RWPE2 (cell line): ENCODE data around the gene COTL1.

Source experiments
- ATAC-seq: fragments of 200-7000 bp; cut with Tn5 transposase; 3 replicates; pipeline ENCODE4 v1.9.1; 2021; ENCODE audit warnings: low read depth
- DNase-seq: peaks from one replicate; pipeline ENCODE4 v3.0.0-alpha.2; 2020; ENCODE audit warnings: low spot score
- H3K27ac ChIP-seq: fragments of 450-650 bp; 2 replicates; pipeline ENCODE4 v1.5.1; 2017; ENCODE audit warnings: mild to moderate bottlenecking; ENCODE audit not compliant: poor library complexity, severe bottlenecking
- H3K27me3 ChIP-seq: fragments of 250-450 bp; sonication (Bioruptor Pico); 2 replicates; pipeline ENCODE4 v1.5.1; 2021; ENCODE audit warnings: mild to moderate bottlenecking, moderate library complexity; ENCODE audit not compliant: insufficient read depth, poor library complexity, severe bottlenecking
- H3K36me3 ChIP-seq: fragments of 250-450 bp; sonication (Bioruptor Pico); 2 replicates; pipeline ENCODE4 v1.5.1; 2020; ENCODE audit warnings: low read depth, mild to moderate bottlenecking, moderate library complexity
- H3K4me1 ChIP-seq: fragments of 250-450 bp; sonication (Bioruptor Pico); 2 replicates; pipeline ENCODE4 v1.5.1; 2021; ENCODE audit warnings: mild to moderate bottlenecking, moderate library complexity; ENCODE audit not compliant: insufficient read depth, poor library complexity, severe bottlenecking
- H3K4me3 ChIP-seq: fragments of 250-450 bp; sonication (Bioruptor Pico); 2 replicates; pipeline ENCODE4 v1.5.1; 2021; ENCODE audit warnings: mild to moderate bottlenecking, moderate library complexity; ENCODE audit not compliant: severe bottlenecking
- H3K9me3 ChIP-seq: fragments of 250-450 bp; sonication (Bioruptor Pico); 2 replicates; pipeline ENCODE4 v1.5.1; 2021; ENCODE audit warnings: mild to moderate bottlenecking, moderate library complexity; ENCODE audit not compliant: severe bottlenecking
- TF ChIP-seq, protein P1 (sequence below): fragments of 450-650 bp; IDR thresholded peaks from one replicate; pipeline ENCODE4 v1.5.1; 2017; ENCODE audit warnings: mild to moderate bottlenecking, moderate library complexity; ENCODE audit not compliant: poor library complexity, severe bottlenecking

COTL1 gene

DNA sequence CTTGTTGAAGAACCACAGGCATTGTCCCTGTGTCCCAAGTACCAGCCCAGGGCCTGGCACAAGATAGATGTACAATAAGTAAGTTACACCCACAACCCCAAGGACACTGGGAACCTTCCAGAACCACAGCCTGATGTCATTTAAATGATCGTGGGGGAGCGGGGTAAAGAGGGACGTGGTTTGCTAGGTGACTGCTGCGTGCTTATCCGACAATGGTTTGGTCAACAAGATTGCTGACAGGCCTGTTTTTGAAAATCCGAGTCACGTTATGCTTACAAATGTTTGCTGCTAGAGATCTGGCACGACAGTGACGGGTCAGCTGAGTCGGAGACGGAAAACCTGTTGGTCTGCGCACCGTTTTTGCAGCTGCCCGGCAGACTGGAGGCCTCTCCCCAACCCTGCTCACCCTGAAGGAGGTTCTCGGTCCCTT lies 22.8 kb downstream of the COTL1 start:
- Histone ChIP-seq H3K27ac (no peak overlapping the region), H3K27me3 (no peaks in the 10 kb centered on the region), H3K36me3 (peaks cover 62% of the 10 kb centered on the region), H3K4me1 (no peaks in the 10 kb centered on the region), H3K4me3 (no peak overlapping the region), H3K9me3 (no peaks in the 10 kb centered on the region)
- ATAC-seq (no peak), DNase-seq (no peak)
- TF ChIP-seq, protein P1, sequence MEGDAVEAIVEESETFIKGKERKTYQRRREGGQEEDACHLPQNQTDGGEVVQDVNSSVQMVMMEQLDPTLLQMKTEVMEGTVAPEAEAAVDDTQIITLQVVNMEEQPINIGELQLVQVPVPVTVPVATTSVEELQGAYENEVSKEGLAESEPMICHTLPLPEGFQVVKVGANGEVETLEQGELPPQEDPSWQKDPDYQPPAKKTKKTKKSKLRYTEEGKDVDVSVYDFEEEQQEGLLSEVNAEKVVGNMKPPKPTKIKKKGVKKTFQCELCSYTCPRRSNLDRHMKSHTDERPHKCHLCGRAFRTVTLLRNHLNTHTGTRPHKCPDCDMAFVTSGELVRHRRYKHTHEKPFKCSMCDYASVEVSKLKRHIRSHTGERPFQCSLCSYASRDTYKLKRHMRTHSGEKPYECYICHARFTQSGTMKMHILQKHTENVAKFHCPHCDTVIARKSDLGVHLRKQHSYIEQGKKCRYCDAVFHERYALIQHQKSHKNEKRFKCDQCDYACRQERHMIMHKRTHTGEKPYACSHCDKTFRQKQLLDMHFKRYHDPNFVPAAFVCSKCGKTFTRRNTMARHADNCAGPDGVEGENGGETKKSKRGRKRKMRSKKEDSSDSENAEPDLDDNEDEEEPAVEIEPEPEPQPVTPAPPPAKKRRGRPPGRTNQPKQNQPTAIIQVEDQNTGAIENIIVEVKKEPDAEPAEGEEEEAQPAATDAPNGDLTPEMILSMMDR: no peak

- Histone ChIP-seq H3K4me3 (no peak overlapping the region), H3K27ac (no peak overlapping the region), H3K27me3 (no peaks in the 10 kb centered on the region), H3K4me1 (no peaks in the 10 kb centered on the region), H3K36me3 (peaks cover 64% of the 10 kb centered on the region), H3K9me3 (no peaks in the 10 kb centered on the region)
- TF ChIP-seq, protein P1: no peak
- DNase-seq: no peak
- ATAC-seq: no peak
These were observed 23.2 kb downstream of the COTL1 start for GRCh38 chr16:84594725-84595038.

DNA sequence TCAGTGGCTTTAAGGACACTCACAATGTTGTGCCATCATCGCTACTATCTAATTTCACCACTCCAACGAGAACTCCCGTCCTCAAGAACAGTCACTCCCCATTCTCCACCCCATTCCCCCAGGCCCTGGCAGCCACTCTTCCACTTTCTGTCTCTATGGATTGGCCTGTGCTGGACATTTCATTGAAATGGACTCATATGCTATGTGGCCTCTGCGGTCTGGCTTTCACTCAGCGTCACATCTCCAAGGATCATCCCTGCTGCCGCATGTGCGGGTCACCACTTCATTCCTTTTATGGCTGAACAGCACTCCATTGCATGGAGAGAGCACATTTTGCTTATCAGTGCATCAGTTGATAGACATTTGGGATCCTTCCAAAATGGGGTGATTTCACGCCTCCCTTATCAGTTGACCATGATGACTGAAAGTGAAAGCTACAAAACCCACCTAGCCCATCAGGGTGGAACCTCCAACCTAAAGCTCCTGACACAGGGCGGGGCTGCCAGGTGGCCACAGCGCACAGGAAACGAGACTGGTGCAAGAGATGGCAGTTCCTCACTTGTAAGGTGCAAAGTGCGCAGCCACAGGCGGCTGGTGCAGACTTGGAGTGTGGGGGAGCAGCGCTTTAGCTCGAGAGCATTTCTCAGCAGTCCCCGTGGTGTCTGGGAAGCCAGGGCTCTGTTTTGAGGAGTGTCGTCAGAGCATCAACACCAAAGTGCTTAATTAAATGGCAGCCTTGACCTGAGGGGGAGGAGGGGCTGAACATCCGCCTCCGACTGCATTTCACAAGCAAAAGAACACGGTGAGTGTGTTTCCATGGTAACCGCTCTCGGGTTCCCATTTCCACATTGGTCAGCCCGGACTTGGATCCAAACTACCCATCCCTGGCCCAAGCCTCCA lies 23.8 kb downstream of the COTL1 start:
- ATAC-seq: no peak; the same call in 2 of the 3 replicates
- Histone ChIP-seq H3K27me3 (no peaks in the 10 kb centered on the region), H3K4me1 (no peaks in the 10 kb centered on the region), H3K4me3 (no peak overlapping the region), H3K9me3 (no peaks in the 10 kb centered on the region), H3K36me3 (peaks cover 64% of the 10 kb centered on the region), H3K27ac (no peak overlapping the region)
- DNase-seq: no peak
- TF ChIP-seq, protein P1: no peak

DNA sequence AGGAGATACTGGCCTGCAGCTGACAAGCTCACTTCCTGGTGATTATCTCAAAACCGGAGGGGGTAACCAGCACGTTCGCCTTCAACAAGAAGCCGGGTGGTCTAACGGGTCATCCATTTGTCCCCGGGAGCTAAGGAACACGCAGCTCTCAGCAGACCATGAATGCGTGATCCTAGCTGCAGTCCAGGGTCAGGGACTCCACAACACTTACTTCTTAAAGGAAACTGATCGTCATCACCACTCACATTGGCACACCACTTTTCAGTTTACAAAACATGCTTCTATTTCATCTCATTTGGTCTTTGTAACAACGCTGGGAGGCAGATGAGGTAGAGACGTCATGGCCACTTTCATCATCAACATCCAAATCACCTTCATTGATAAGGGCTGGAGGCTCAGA lies 25.2 kb downstream of the COTL1 start:
- TF ChIP-seq, protein P1: no peak
- H3K4me3 ChIP-seq: no peak overlapping the region
- ATAC-seq (no peak), DNase-seq (no peak)
- H3K9me3 ChIP-seq: no peaks in the 10 kb centered on the region
- peaks cover 77% of the 10 kb centered on the region for H3K36me3 ChIP-seq
- H3K27me3 ChIP-seq: no peaks in the 10 kb centered on the region
- no peaks in the 10 kb centered on the region for H3K4me1 ChIP-seq
- H3K27ac ChIP-seq: no peak overlapping the region
